Peyer's patch (tissue), 4 donors: ENCODE results near the gene MIER2. TPM values are rescaled to one million over a fixed set of nuclear protein-coding genes. Genes with fewer than 3 reads are reported as not detected.
A peak's percentile ranks its signal among the peaks of the same experiment; 100 is the strongest.

Experiments used
- DNase-seq, 3 donors: peaks; one replicate each; pipeline ENCODE4 v3.0.0-alpha.2; 2017 to 2019
- H3K27ac ChIP-seq, 4 donors: fragments of 200-600 bp; sonication (generic); one replicate each; pipeline ENCODE4 v1.5.1; 2016 to 2019
- H3K27me3 ChIP-seq, 2 donors: fragments of 200-600 bp; sonication (generic); one replicate each; pipeline ENCODE4 v1.5.1; 2019
- H3K36me3 ChIP-seq, 3 donors: fragments of 200-600 bp; sonication (generic); one replicate each; pipeline ENCODE4 v1.5.1; 2016 to 2019
- H3K4me1 ChIP-seq, 4 donors: fragments of 200-600 bp; sonication (generic); one replicate each; pipeline ENCODE4 v1.5.1; 2016 to 2019
- H3K4me3 ChIP-seq, 4 donors: fragments of 200-600 bp; sonication (generic); 1 replicate in 3 of 4; 2 replicates in 1 of 4; pipeline ENCODE4 v1.5.1; 2016 to 2019; ENCODE audit warnings: mild to moderate bottlenecking in 1 of 4
- H3K9me3 ChIP-seq, 4 donors: fragments of 200-600 bp; sonication (generic); one replicate each; pipeline ENCODE4 v1.5.1; 2016 to 2019; ENCODE audit warnings: mild to moderate bottlenecking in 1 of 4
- POLR2A ChIP-seq, 2 donors: fragments of 450-650 bp; IDR thresholded peaks; one replicate each; pipeline ENCODE4 v1.5.1; 2017; ENCODE audit warnings: antibody characterized with exemption in 2 of 2, mild to moderate bottlenecking in 2 of 2, moderate library complexity in 2 of 2
- total RNA-seq, 4 donors: library from RNA; depleted of rRNA; stranded (reverse); fragments of >200 nt; gene quantifications; one replicate each; pipeline ENCODE4 v1.1.0, GENCODE V29; 2016
- TF ChIP-seq, protein P1 (sequence below), 6 experiments: fragments of 450-650 bp in 4 of 6; fragments of 200-600 bp in 2 of 6; sonication (generic) in 1 of 6; IDR thresholded peaks; one replicate each; pipeline ENCODE4 v1.5.1; 2017 to 2019; ENCODE audit warnings: antibody characterized with exemption in 6 of 6, mild to moderate bottlenecking in 3 of 6, moderate library complexity in 1 of 6

Gene MIER2
- total RNA-seq, 4 donors from 2014 or later = 6.0 to 27.3 (median 20.9) TPM

DNA sequence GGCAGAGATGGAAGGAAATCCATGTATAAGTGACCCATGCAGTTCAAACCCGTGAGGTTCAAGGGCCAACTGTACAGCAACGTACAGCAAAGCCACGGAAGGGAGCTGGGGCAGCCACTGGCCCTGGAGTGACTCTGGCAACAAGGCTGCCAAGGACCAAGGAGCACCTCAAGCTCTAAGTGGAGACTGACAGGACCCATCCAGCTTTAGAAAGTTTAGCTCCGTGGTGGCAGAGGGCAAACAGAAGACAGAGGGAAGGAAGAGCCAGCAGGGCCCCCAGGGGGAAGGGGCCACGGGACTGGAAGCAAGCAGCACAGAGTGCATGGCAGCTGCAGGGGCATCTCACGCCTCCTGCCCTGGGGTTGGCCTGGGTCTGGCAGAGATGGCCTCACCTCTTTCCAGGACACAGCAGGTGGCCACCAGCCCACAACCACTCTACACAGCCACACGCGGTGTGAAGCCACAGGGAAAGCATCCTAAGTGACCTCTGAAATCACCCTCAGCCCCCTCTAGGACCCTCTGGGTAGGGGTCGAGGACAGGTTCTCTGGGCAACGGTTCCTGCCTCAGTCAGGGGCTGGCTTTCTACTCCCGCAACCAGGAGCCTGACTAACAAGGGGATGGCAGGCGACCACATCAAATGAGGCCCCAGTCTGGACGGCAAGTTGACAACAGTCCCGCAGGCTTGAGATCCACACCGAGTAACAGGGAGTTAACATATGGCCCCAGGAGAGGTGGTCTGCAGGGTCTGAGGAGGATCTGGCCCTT lies 3.8 kb downstream of the MIER2 start:
- H3K27me3 ChIP-seq = no peaks in the 10 kb centered on the region
- peaks cover 0 to 46% (median 7%) of the 10 kb centered on the region in 4 donors for H3K4me1 ChIP-seq
- H3K4me3 ChIP-seq = no peak overlapping the region
- H3K36me3 ChIP-seq = no peaks in the 10 kb centered on the region
- peak in 1 of 3 donors; percentile 26 for DNase-seq
- TF ChIP-seq, protein P1, sequence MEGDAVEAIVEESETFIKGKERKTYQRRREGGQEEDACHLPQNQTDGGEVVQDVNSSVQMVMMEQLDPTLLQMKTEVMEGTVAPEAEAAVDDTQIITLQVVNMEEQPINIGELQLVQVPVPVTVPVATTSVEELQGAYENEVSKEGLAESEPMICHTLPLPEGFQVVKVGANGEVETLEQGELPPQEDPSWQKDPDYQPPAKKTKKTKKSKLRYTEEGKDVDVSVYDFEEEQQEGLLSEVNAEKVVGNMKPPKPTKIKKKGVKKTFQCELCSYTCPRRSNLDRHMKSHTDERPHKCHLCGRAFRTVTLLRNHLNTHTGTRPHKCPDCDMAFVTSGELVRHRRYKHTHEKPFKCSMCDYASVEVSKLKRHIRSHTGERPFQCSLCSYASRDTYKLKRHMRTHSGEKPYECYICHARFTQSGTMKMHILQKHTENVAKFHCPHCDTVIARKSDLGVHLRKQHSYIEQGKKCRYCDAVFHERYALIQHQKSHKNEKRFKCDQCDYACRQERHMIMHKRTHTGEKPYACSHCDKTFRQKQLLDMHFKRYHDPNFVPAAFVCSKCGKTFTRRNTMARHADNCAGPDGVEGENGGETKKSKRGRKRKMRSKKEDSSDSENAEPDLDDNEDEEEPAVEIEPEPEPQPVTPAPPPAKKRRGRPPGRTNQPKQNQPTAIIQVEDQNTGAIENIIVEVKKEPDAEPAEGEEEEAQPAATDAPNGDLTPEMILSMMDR (IDR thresholded peaks at IDR 0.05) = no peak
- no peak for TF ChIP-seq POLR2A (IDR thresholded peaks at IDR 0.05)
- no peaks in the 10 kb centered on the region for H3K9me3 ChIP-seq
- no peak overlapping the region for H3K27ac ChIP-seq

DNA sequence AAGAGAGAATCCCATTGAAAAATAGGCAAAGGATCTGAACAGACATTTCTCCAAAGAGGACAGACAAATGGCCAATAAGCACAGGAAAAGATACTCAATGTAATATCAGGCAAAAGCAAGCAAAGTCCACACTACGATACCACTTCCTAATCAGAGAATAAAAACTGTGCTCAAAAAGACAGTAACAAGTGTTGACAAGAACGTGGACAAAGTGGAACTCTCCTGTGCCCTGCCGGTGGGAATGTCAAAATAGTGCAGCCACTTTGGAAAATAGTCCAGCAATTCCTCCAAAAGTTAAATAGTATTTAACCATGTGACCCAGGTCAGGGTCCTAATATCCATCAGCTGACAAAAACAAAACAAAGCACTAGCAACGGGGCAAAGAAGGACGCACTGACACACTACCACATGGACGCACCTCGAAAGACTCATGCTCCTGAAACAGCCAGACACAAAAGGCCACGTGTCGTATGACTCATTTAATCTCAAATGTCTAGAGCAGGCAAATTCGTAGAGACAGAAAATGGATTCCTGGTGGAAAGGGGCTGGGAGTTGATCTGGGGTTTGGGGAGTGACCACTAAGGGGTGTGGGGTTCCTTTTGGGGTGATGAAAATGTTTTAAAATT lies 5.2 kb downstream of the MIER2 start:
- Histone ChIP-seq H3K27ac (no peak overlapping the region), H3K27me3 (no peaks in the 10 kb centered on the region), H3K4me1 (peaks cover 0 to 39% (median 7%) of the 10 kb centered on the region in 4 donors), H3K9me3 (no peaks in the 10 kb centered on the region), H3K4me3 (no peak overlapping the region), H3K36me3 (peaks cover 0 to 10% (median 0%) of the 10 kb centered on the region in 3 donors)
- peak in 1 of 3 donors; percentile 6 for DNase-seq
- TF ChIP-seq, protein P1 (IDR thresholded peaks at IDR 0.05) = no peak
- no peak for TF ChIP-seq POLR2A (IDR thresholded peaks at IDR 0.05)

DNA sequence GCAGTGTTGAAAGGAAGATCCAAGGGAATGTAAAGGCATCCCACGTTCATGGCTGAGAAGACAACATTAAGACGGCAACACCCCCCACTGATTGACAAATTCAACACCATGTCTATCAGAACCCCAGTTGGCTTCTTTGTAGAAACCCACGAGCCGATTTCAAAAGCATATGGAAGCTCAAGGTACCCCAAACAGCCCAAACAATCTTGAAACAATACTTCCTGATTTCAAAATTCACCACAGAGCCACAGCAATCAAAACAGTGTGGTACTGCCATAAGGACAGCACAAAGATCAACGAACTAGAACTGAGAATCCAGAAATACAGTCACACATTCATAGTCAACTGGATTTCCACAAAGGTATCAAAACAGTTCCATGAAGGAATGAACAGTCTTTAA lies 6.2 kb downstream of the MIER2 start:
- Histone ChIP-seq H3K4me3 (no peak overlapping the region), H3K4me1 (peaks cover 0 to 32% (median 4%) of the 10 kb centered on the region in 4 donors), H3K27ac (no peak overlapping the region), H3K27me3 (no peaks in the 10 kb centered on the region), H3K36me3 (peaks cover 0 to 16% (median 0%) of the 10 kb centered on the region in 3 donors), H3K9me3 (no peaks in the 10 kb centered on the region)
- no peak for TF ChIP-seq POLR2A (IDR thresholded peaks at IDR 0.05)
- TF ChIP-seq, protein P1 (IDR thresholded peaks at IDR 0.05) = no peak
- no peak for DNase-seq

DNA sequence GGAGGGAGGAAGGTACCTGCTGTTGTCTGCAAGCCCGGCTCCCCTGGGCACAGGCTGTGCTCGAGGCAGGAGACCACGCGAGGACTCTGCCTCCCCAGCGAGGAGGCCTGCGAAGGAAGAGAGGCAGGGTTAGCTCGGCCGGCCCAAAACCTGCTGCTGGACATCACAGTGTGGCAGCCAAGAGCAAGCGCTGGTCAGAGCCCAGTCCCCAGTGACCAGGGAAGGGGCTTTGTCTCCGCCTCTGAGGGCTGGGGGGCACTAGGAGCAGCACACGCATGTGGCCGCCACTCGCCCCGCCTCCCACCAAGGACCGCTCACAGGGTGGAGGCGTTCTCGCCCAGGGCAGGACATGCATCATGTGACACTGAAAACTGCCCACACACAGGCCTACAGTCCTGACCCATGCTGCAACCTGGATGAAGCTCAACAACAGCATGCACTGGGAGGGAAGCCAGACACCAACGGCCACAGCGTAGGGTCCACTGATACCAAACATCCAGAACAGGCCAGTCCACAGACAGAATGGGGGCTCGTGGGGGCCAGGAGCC lies 8.5 kb downstream of the MIER2 start:
- TF ChIP-seq, protein P1 (IDR thresholded peaks at IDR 0.05) = no peak
- TF ChIP-seq POLR2A (IDR thresholded peaks at IDR 0.05) = no peak
- Histone ChIP-seq H3K27me3 (no peaks in the 10 kb centered on the region), H3K9me3 (no peaks in the 10 kb centered on the region), H3K4me3 (no peak overlapping the region), H3K27ac (no peak overlapping the region), H3K36me3 (peaks cover 0 to 27% (median 0%) of the 10 kb centered on the region in 3 donors), H3K4me1 (peaks cover 0 to 10% (median 0%) of the 10 kb centered on the region in 4 donors)
- peak in 1 of 3 donors; percentile 11 for DNase-seq

DNA sequence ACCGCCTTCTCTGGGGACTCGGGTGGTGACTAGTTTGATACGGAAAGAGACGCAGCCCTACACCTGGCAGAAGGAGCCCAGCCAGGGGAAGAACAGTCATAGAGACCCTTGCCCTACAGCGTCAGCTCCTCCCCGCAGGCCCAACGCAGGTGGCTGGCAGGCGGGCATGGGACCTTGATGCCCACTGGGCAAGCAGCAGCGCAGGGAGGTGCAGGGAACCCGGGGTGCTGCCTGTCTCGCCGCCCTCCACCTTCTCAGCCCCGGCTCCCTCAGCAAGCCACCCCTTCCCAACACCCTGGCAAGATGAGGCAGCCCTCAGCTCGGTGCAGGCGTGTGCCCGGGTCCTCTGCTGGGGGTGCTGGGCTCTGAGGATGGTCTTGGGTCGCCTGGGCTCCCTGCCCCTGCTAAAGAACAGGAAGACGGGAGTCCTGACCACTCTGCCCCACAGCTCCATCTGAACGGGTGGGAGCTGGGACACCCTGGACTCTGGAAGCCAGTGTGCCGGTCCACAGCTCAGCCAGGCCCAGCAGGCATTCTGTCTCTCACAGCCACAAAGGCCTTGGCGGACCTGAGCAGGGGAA lies 9.0 kb downstream of the MIER2 start:
- Histone ChIP-seq H3K4me1 (peaks cover 0 to 4% (median 0%) of the 10 kb centered on the region in 4 donors), H3K4me3 (no peak overlapping the region), H3K36me3 (peaks cover 0 to 32% (median 0%) of the 10 kb centered on the region in 3 donors), H3K27ac (no peak overlapping the region), H3K27me3 (no peaks in the 10 kb centered on the region), H3K9me3 (no peaks in the 10 kb centered on the region)
- no peak for DNase-seq
- TF ChIP-seq, protein P1 (IDR thresholded peaks at IDR 0.05) = no peak
- TF ChIP-seq POLR2A (IDR thresholded peaks at IDR 0.05) = no peak
